Osteoblast (primary cell): Measurements from ENCODE around the gene ANTXR2. TPM values are rescaled to one million over a fixed set of nuclear protein-coding genes. Genes with fewer than 3 reads are reported as not detected.

ENCODE experiments used
- DNase-seq: peaks from one replicate; pipeline ENCODE4 v3.0.0; 2011; ENCODE audit warnings: low spot score, mixed read lengths; ENCODE audit not compliant: insufficient read length; ENCODE audit errors: missing footprints
- H2AFZ ChIP-seq: 2 replicates; pipeline ENCODE4 v1.6.0; 2011; ENCODE audit warnings: mild to moderate bottlenecking, low read length
- H3K27ac ChIP-seq: 2 replicates; pipeline ENCODE4 v1.5.1; 2011; ENCODE audit warnings: mild to moderate bottlenecking, low read depth, low read length, moderate library complexity
- H3K27me3 ChIP-seq: 2 replicates; pipeline ENCODE4 v1.6.0; 2012; ENCODE audit warnings: mild to moderate bottlenecking, control low read depth, inconsistent platforms, low read length, moderate library complexity; ENCODE audit not compliant: insufficient read depth
- H3K36me3 ChIP-seq: 2 replicates; pipeline ENCODE4 v1.5.1; 2011; ENCODE audit warnings: mild to moderate bottlenecking, low read length, control low read depth, moderate library complexity; ENCODE audit not compliant: insufficient read depth
- H3K4me1 ChIP-seq: 2 replicates; pipeline ENCODE4 v1.5.1; 2011; ENCODE audit warnings: mild to moderate bottlenecking, low read length, control low read depth, moderate library complexity; ENCODE audit not compliant: insufficient read depth
- H3K4me2 ChIP-seq: 2 replicates; pipeline ENCODE4 v1.6.0; 2011; ENCODE audit warnings: mild to moderate bottlenecking, low read length; ENCODE audit not compliant: insufficient read depth
- H3K4me3 ChIP-seq: fragments of 200-600 bp; sonication (generic); 3 replicates; pipeline ENCODE4 v1.5.1; 2012; ENCODE audit warnings: mild to moderate bottlenecking, low read length, inconsistent platforms; ENCODE audit not compliant: insufficient read depth
- H3K79me2 ChIP-seq: 2 replicates; pipeline ENCODE4 v1.6.0; 2012; ENCODE audit warnings: mild to moderate bottlenecking, low read length, control low read depth, inconsistent platforms; ENCODE audit not compliant: insufficient read depth
- H3K9me3 ChIP-seq: 2 replicates; pipeline ENCODE4 v1.5.1; 2011; ENCODE audit warnings: low read depth, low read length, control low read depth
- H4K20me1 ChIP-seq: 2 replicates; pipeline ENCODE4 v1.6.0; 2012; ENCODE audit warnings: mild to moderate bottlenecking, low read length, control low read depth; ENCODE audit not compliant: insufficient read depth
- CTCF ChIP-seq: IDR thresholded peaks from 2 replicates; pipeline ENCODE4 v1.5.1; 2011; ENCODE audit warnings: mild to moderate bottlenecking, low read depth, low read length, moderate library complexity; ENCODE audit errors: extremely low read depth
- total RNA-seq: library from RNA; depleted of rRNA; stranded (reverse); fragments of >200 nt; gene quantifications from 2 replicates; pipeline ENCODE4 v1.2.3, GENCODE V29; 2012

The ANTXR2 gene
- total RNA-seq, 1 donor = 97.4 TPM

DNA sequence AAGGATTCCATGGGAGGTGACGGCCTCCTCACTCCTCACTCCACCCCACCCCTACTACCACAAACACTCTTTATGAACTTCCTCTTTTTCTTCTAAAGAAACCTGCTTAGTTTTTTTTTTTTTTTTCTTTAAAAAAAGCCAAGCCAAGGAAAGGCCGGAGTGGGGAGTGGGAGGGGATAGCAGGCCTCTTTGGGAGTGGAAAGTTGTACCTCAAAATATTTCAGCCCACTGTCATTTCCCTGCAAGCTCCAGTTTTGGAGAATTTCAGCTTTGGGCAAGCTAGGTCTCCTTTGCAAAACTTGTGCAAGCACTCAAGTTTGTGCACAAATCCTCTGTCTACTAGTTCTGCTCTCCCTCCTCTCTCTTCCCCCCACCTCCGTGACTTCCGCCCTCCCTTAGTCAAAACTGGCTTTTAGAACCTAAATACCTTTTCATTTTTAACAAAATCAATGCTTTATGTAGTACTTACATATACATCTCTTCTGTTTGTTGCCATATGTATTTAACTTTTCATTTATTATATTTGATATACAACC, 512 bp upstream of the ANTXR2 start:
- Histone ChIP-seq H3K9me3 (no peaks in the 10 kb centered on the region), H3K36me3 (peaks cover 7% of the 10 kb centered on the region), H3K27ac (peak overlapping the region; percentile 86), H4K20me1 (peaks cover 4% of the 10 kb centered on the region), H3K4me1 (peaks cover 52% of the 10 kb centered on the region), H3K4me2 (peak overlapping the region; percentile 89), H3K27me3 (no peaks in the 10 kb centered on the region), H2AFZ (peak overlapping the region; percentile 43), H3K4me3 (peak overlapping the region; percentile 90), H3K79me2 (peaks cover 42% of the 10 kb centered on the region)
- TF ChIP-seq CTCF = no peak
- DNase-seq = no peak

- Histone ChIP-seq H3K27ac (peak overlapping the region; percentile 86), H3K4me1 (peaks cover 43% of the 10 kb centered on the region), H4K20me1 (peaks cover 4% of the 10 kb centered on the region), H3K79me2 (peaks cover 54% of the 10 kb centered on the region), H3K27me3 (no peaks in the 10 kb centered on the region), H3K36me3 (peaks cover 19% of the 10 kb centered on the region), H3K4me3 (peak overlapping the region; percentile 90), H2AFZ (peak overlapping the region; percentile 82), H3K9me3 (no peaks in the 10 kb centered on the region), H3K4me2 (peak overlapping the region; percentile 89)
- DNase-seq = peak; percentile 32
- no peak for TF ChIP-seq CTCF
Measured at GRCh38 chr4:80072228-80072743, 743 bp downstream of the ANTXR2 start.

DNA sequence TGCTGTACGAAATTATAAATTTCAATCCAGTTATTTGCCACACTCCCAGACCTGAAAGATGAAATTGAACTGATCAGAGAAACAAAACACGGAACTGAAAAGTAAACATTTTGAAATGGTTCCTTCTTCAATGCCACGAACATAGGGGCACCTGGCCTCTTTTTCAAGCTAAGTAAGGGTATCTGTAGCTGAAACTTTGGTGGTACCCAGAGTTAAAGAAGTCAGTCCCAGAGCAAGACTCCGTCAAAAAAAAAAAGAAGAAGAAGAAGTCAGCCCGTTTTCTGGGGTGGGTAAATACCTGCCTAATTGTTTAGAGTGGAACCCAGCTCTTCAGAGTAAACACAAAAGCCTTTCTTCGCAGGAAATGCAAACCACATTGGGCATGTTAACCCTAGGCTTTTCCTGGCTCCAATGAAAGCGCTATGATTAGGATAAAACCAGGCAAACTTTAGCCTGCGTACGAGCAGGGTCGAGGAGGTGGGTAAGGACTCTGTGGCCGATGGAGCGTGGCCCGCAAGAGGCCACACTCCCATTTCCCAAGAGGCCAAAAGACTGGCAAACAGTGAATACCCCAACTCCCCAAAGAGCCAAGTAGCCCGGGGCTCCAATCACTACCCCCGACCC, 1.3 kb downstream of the ANTXR2 start:
- H3K27me3 ChIP-seq = no peaks in the 10 kb centered on the region
- H3K4me1 ChIP-seq = peaks cover 41% of the 10 kb centered on the region
- peaks cover 23% of the 10 kb centered on the region for H3K36me3 ChIP-seq
- H3K4me2 ChIP-seq = peak overlapping the region; percentile 89
- peak overlapping the region; percentile 90 for H3K4me3 ChIP-seq
- peaks cover 57% of the 10 kb centered on the region for H3K79me2 ChIP-seq
- H2AFZ ChIP-seq = peak overlapping the region; percentile 82
- peaks cover 4% of the 10 kb centered on the region for H4K20me1 ChIP-seq
- H3K9me3 ChIP-seq = no peaks in the 10 kb centered on the region
- no peak for TF ChIP-seq CTCF
- H3K27ac ChIP-seq = peak overlapping the region; percentile 86
- DNase-seq = no peak

DNA sequence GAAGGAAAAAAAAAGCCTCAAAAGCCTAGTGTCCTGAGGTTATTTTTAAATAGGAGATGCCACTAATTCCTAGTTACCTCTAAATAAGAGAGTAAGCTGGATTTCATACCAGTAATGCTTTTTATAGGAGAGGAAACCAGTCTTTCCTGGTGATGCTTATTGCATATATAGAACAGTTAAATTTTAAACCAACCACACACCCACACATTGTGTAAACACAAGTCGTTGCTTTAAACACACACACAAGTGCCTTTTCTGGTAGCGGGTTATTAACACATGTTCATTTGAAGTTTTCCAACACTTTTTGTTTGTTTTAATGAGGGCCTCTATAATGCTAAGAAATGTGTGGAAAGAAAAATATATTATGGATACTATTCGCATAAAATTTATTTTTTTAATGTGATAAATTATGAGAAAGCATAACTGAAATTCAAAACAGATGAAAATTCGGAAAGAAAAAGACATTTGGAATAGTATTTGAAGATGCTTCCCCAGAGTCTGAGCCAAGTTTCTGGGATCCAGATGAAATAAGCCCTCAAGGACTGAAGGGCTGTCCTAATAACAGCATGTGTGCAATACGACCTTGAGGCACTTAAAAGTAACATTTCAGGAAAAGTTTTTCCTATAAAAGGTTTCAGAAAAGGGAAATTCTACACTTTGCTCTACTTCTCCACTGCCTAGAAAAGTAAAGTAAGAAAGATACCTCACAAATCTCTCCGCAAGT, 2.0 kb downstream of the ANTXR2 start:
- Histone ChIP-seq H3K4me3 (peak overlapping the region; percentile 90), H2AFZ (no peak overlapping the region), H3K79me2 (peaks cover 64% of the 10 kb centered on the region), H3K36me3 (peaks cover 27% of the 10 kb centered on the region), H3K9me3 (no peaks in the 10 kb centered on the region), H3K27ac (peak overlapping the region; percentile 86), H3K4me2 (peak overlapping the region; percentile 89), H3K4me1 (peaks cover 41% of the 10 kb centered on the region), H4K20me1 (peaks cover 4% of the 10 kb centered on the region), H3K27me3 (no peaks in the 10 kb centered on the region)
- TF ChIP-seq CTCF = no peak
- DNase-seq = peak; percentile 23
